Measurements from ENCODE around the gene SLC12A8. TPM values are rescaled to one million over a fixed set of nuclear protein-coding genes. Genes with fewer than 3 reads are reported as not detected.

Gene SLC12A8
- total and polyA plus RNA-seq, 10 of the 15 experiments (the other 5 are each of a cell fraction or from before 2014, with no cell fraction given), result 2.5 to 71.6 (median 50.1) TPM

GRCh38 chr3:125143538-125143937 is 69.0 kb downstream of the SLC12A8 start (continued):
- TF ChIP-seq, protein P1, sequence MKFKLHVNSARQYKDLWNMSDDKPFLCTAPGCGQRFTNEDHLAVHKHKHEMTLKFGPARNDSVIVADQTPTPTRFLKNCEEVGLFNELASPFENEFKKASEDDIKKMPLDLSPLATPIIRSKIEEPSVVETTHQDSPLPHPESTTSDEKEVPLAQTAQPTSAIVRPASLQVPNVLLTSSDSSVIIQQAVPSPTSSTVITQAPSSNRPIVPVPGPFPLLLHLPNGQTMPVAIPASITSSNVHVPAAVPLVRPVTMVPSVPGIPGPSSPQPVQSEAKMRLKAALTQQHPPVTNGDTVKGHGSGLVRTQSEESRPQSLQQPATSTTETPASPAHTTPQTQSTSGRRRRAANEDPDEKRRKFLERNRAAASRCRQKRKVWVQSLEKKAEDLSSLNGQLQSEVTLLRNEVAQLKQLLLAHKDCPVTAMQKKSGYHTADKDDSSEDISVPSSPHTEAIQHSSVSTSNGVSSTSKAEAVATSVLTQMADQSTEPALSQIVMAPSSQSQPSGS (IDR thresholded peaks at IDR 0.05; ENCODE audit: low read length), result no peak
- TF ChIP-seq HDGF (IDR thresholded peaks at IDR 0.05) (no peak), RELA (IDR thresholded peaks at IDR 0.05; ENCODE audit: borderline replicate concordance, partially characterized antibody) (no peak)
- TF ChIP-seq, protein P2, sequence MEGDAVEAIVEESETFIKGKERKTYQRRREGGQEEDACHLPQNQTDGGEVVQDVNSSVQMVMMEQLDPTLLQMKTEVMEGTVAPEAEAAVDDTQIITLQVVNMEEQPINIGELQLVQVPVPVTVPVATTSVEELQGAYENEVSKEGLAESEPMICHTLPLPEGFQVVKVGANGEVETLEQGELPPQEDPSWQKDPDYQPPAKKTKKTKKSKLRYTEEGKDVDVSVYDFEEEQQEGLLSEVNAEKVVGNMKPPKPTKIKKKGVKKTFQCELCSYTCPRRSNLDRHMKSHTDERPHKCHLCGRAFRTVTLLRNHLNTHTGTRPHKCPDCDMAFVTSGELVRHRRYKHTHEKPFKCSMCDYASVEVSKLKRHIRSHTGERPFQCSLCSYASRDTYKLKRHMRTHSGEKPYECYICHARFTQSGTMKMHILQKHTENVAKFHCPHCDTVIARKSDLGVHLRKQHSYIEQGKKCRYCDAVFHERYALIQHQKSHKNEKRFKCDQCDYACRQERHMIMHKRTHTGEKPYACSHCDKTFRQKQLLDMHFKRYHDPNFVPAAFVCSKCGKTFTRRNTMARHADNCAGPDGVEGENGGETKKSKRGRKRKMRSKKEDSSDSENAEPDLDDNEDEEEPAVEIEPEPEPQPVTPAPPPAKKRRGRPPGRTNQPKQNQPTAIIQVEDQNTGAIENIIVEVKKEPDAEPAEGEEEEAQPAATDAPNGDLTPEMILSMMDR (IDR thresholded peaks at IDR 0.05 in 2 of 3, conservative IDR thresholded peaks at IDR 0.05 in 1 of 3; ENCODE audit: control insufficient read depth in 2 of 3, extremely low read depth in 1 of 3, insufficient read depth in 1 of 3, low read depth in 3 of 3, low read length in 3 of 3), result no peak

DNA sequence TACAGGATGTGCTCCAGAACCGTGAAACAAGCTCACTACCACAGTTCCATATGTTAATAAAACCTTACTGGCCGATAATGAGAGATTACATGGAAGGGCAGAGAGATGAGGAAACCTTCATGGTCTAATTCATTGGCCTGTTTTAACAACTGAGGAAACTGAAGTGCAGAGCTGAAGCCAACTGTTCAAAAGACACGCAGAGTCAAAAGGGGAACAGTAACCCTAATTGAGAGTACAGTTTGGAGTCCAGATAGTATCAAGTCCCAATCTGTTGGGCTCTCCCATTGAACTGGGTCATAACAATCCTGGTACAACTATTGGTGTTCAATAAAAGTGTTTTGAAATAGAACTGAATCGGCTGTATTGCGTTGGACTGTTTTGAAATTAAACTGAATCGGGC is 69.6 kb downstream of the SLC12A8 start:
- Histone ChIP-seq H3K79me2 (ENCODE audit: control insufficient read depth, insufficient read depth, low read length) (no peaks in the 10 kb centered on the region; the same call in 1 of the 2 replicates), H4K20me1 (ENCODE audit: control insufficient read depth, insufficient read depth) (no peaks in the 10 kb centered on the region), H3K27ac (ENCODE audit: control insufficient read depth, insufficient read depth) (peak overlapping the region; percentile 95), H3K4me3 (peak overlapping the region; percentile 54; the same call in 1 of the 2 replicates), H3K36me3 (ENCODE audit: control insufficient read depth in 2 of 2, insufficient read depth in 2 of 2, low read length in 1 of 2) (no peaks in the 10 kb centered on the region), H3K4me2 (ENCODE audit: control insufficient read depth, insufficient read depth) (peak overlapping the region; percentile 93), H2AFZ (ENCODE audit: control insufficient read depth, low read depth, low read length) (no peak overlapping the region), H3K9me3 (replicated peaks; ENCODE audit: control insufficient read depth, insufficient read depth, low read length) (no peaks in the 10 kb centered on the region; the same call in 2 of the 3 replicates), H3K4me1 (ENCODE audit: control insufficient read depth, insufficient read depth, low read length) (peaks cover 92% of the 10 kb centered on the region), H3K27me3 (replicated peaks in 1 of 2; ENCODE audit: control insufficient read depth in 2 of 2, insufficient read depth in 2 of 2, low read length in 1 of 2) (no peaks in the 10 kb centered on the region), H3K9ac (ENCODE audit: control insufficient read depth, insufficient read depth, low read length) (peak overlapping the region; percentile 84)
- ChIA-PET SMC1A (ENCODE audit: uncharacterized antibody, unreplicated experiment) (interaction anchor here (0.9 to 9.3 kb wide), 13 partner anchors 11 to 215 kb away, joined by 3 to 54 read pairs (median 4); no protein-coding TSS in a partner anchor), CTCF (interaction anchor here (1.2 to 3.6 kb wide), 6 partner anchors 18 to 148 kb away, joined by 3 to 24 read pairs (median 8); no protein-coding TSS in a partner anchor), RAD21 (ENCODE audit: unreplicated experiment) (interaction anchor here (0.9 to 12.0 kb wide), 6 partner anchors 22 to 219 kb away, joined by 3 to 106 read pairs (median 8); partner anchors contain the start of gene MUC13), POLR2A (interaction anchor here (0.8 to 2.5 kb wide), 5 partner anchors 10 to 61 kb away, joined by 3 to 15 read pairs (median 4); no protein-coding TSS in a partner anchor)
- FAIRE-seq (no peak), ATAC-seq (no peak), DNase-seq (ENCODE audit: low read depth, low spot score) (no peak)
- TF ChIP-seq NBN (IDR thresholded peaks at IDR 0.05) (no peak), FOXK2 (IDR thresholded peaks at IDR 0.05) (no peak), ZNF622 (IDR thresholded peaks at IDR 0.05) (no peak), MYB (IDR thresholded peaks at IDR 0.05; ENCODE audit: borderline replicate concordance, low read depth, low read length) (no peak), SPI1 (IDR thresholded peaks at IDR 0.05; ENCODE audit: borderline replicate concordance, insufficient read depth, low read depth, low read length) (peak; percentile 41; the same call in 1 of the 2 replicates), POLR2AphosphoS5 (IDR thresholded peaks at IDR 0.05; ENCODE audit: low read length) (no peak)
- TF ChIP-seq, protein P3, sequence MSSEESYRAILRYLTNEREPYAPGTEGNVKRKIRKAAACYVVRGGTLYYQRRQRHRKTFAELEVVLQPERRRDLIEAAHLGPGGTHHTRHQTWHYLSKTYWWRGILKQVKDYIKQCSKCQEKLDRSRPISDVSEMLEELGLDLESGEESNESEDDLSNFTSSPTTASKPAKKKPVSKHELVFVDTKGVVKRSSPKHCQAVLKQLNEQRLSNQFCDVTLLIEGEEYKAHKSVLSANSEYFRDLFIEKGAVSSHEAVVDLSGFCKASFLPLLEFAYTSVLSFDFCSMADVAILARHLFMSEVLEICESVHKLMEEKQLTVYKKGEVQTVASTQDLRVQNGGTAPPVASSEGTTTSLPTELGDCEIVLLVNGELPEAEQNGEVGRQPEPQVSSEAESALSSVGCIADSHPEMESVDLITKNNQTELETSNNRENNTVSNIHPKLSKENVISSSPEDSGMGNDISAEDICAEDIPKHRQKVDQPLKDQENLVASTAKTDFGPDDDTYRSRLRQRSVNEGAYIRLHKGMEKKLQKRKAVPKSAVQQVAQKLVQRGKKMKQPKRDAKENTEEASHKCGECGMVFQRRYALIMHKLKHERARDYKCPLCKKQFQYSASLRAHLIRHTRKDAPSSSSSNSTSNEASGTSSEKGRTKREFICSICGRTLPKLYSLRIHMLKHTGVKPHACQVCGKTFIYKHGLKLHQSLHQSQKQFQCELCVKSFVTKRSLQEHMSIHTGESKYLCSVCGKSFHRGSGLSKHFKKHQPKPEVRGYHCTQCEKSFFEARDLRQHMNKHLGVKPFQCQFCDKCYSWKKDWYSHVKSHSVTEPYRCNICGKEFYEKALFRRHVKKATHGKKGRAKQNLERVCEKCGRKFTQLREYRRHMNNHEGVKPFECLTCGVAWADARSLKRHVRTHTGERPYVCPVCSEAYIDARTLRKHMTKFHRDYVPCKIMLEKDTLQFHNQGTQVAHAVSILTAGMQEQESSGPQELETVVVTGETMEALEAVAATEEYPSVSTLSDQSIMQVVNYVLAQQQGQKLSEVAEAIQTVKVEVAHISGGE (CRISPR knock-in tag; IDR thresholded peaks at IDR 0.05), result no peak
- TF ChIP-seq, protein P4, sequence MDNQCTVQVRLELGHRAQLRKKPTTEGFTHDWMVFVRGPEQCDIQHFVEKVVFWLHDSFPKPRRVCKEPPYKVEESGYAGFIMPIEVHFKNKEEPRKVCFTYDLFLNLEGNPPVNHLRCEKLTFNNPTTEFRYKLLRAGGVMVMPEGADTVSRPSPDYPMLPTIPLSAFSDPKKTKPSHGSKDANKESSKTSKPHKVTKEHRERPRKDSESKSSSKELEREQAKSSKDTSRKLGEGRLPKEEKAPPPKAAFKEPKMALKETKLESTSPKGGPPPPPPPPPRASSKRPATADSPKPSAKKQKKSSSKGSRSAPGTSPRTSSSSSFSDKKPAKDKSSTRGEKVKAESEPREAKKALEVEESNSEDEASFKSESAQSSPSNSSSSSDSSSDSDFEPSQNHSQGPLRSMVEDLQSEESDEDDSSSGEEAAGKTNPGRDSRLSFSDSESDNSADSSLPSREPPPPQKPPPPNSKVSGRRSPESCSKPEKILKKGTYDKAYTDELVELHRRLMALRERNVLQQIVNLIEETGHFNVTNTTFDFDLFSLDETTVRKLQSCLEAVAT (IDR thresholded peaks at IDR 0.05), result no peak
- WGBS (ENCODE audit: insufficient coverage, insufficient replicate concordance, low lambda C conversion rate, missing lambda C conversion rate), result 47% methylated on average over 6 of the region's 6 CpGs
- no TSS peak for BruUV-seq (replicated peaks)
- intact Hi-C loops (cut with micrococcal nuclease; ENCODE audit: unreplicated experiment), result loop anchor here (2.0 to 5.0 kb wide), 2 partner anchors 59 to 90 kb away; no protein-coding TSS in a partner anchor
- in situ Hi-C loops (cut with MboI), result no loop called here
